Uterus (tissue), 4 donors: ENCODE measurements around the gene FEN1. TPM values are rescaled to one million over a fixed set of nuclear protein-coding genes. Genes with fewer than 3 reads are reported as not detected.

Source experiments
- DNase-seq, 2 donors: peaks; one replicate each; pipeline ENCODE4 v3.0.0-alpha.2; 2019 to 2020
- H3K27ac ChIP-seq, 2 donors: fragments of 200-600 bp; sonication (generic); 1 replicate in 1 of 2; 2 replicates in 1 of 2; pipeline ENCODE4 v1.5.1; 2016 to 2018
- H3K27me3 ChIP-seq, 2 donors: fragments of 200-600 bp; sonication (generic); one replicate each; pipeline ENCODE4 v1.5.1; 2018 to 2019; ENCODE audit warnings: control low read depth in 1 of 2
- H3K36me3 ChIP-seq, 2 donors: fragments of 200-600 bp; sonication (generic); one replicate each; pipeline ENCODE4 v1.5.1; 2019; ENCODE audit warnings: control low read depth in 1 of 2
- H3K4me1 ChIP-seq, 2 donors: fragments of 200-600 bp; sonication (generic); one replicate each; pipeline ENCODE4 v1.5.1; 2018 to 2019; ENCODE audit warnings: control low read depth in 1 of 2
- H3K4me3 ChIP-seq, 2 donors: fragments of 200-600 bp; sonication (generic); 1 replicate in 1 of 2; 2 replicates in 1 of 2; pipeline ENCODE4 v1.5.1; 2018 to 2019; ENCODE audit warnings: mild to moderate bottlenecking in 1 of 2
- H3K9me3 ChIP-seq, 2 donors: fragments of 200-600 bp; sonication (generic); one replicate each; pipeline ENCODE4 v1.5.1; 2019; ENCODE audit warnings: control low read depth in 1 of 2
- POLR2A ChIP-seq, 2 donors: fragments of 450-650 bp; IDR thresholded peaks; one replicate each; pipeline ENCODE4 v1.6.1; 2016; ENCODE audit warnings: antibody characterized with exemption in 2 of 2, mild to moderate bottlenecking in 1 of 2, moderate library complexity in 1 of 2
- intact Hi-C: fragments of 100-400 bp; cut with DNase I; formaldehyde crosslinking; loops from one replicate; pipeline ENCODE4 v1.15.1; 2023; ENCODE audit warnings: low total_unique reads
- total RNA-seq, 4 donors: library from RNA; depleted of rRNA in 3 of 4; stranded (reverse); fragments of >200 nt in 3 of 4; gene quantifications; one replicate each; pipeline versions ENCODE4 v1.1.0 to v1.2.4, GENCODE V29; 2014 to 2023
- TF ChIP-seq, protein P1 (sequence below), 4 experiments: fragments of 200-600 bp in 2 of 4; fragments of 450-650 bp in 2 of 4; sonication (generic) in 2 of 4; IDR thresholded peaks; one replicate each; pipeline ENCODE4 v1.5.1; 2016 to 2019; ENCODE audit warnings: antibody characterized with exemption in 4 of 4, mild to moderate bottlenecking in 2 of 4, moderate library complexity in 1 of 4
- donor health status: DM: yes; HTN: yes; CAD: no.

Gene FEN1
- total RNA-seq, 4 donors from 2014 or later = 0.77 to 19.4 (median 6.8) TPM

DNA sequence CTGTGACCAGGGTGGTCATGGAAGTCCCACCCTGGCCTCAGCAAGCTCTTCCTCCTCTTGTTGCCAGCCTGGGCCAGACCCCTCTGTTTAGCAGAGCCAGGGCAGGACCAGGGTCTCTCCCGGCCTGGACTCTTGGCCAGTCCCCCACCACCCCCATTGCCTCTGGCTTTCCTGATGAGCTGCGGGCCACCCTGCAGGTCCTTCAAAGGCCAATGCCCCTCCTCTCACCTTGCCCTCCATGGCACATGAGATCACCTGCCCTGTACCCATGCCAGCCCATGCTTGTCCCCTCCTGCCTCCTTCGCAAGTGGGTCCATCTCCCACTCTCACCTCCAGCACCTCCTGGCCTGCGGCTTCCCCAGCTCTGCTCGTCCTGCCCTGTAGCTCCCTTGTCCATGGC, 45.8 kb downstream of the FEN1 start:
- Histone ChIP-seq H3K27ac (no peak overlapping the region), H3K9me3 (no peaks in the 10 kb centered on the region), H3K27me3 (no peaks in the 10 kb centered on the region), H3K4me3 (no peak overlapping the region), H3K4me1 (peaks cover 0 to 6% of the 10 kb centered on the region in 2 donors), H3K36me3 (no peaks in the 10 kb centered on the region)
- DNase-seq = no peak
- TF ChIP-seq POLR2A (IDR thresholded peaks at IDR 0.05) = no peak
- TF ChIP-seq, protein P1, sequence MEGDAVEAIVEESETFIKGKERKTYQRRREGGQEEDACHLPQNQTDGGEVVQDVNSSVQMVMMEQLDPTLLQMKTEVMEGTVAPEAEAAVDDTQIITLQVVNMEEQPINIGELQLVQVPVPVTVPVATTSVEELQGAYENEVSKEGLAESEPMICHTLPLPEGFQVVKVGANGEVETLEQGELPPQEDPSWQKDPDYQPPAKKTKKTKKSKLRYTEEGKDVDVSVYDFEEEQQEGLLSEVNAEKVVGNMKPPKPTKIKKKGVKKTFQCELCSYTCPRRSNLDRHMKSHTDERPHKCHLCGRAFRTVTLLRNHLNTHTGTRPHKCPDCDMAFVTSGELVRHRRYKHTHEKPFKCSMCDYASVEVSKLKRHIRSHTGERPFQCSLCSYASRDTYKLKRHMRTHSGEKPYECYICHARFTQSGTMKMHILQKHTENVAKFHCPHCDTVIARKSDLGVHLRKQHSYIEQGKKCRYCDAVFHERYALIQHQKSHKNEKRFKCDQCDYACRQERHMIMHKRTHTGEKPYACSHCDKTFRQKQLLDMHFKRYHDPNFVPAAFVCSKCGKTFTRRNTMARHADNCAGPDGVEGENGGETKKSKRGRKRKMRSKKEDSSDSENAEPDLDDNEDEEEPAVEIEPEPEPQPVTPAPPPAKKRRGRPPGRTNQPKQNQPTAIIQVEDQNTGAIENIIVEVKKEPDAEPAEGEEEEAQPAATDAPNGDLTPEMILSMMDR (IDR thresholded peaks at IDR 0.05) = no peak
- intact Hi-C loops = no loop called here

DNA sequence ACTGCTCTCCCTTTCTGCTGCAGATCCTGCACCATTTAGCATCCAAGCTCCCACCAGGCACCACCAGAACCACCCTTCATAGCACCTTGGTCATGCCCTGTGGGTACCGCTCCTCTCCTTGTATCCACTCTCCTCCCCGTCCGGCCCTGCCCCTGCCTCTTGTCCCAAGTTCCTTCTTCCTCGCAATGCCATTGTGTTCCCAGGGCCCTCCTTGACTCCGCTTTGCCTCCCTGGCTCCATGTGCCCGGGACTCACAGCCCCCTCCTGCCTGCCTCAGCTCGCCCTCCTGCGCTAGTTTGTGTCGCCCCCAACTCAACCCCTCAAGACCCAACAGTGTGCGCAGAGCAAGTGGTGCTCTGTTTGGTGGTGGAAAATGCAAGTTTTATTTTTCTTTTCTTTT, 46.2 kb downstream of the FEN1 start:
- intact Hi-C loops = no loop called here
- Histone ChIP-seq H3K4me3 (no peak overlapping the region), H3K27me3 (no peaks in the 10 kb centered on the region), H3K27ac (no peak overlapping the region), H3K36me3 (no peaks in the 10 kb centered on the region), H3K9me3 (no peaks in the 10 kb centered on the region), H3K4me1 (peaks cover 0 to 6% of the 10 kb centered on the region in 2 donors)
- no peak for TF ChIP-seq POLR2A (IDR thresholded peaks at IDR 0.05)
- TF ChIP-seq, protein P1 (IDR thresholded peaks at IDR 0.05) = no peak
- no peak for DNase-seq

DNA sequence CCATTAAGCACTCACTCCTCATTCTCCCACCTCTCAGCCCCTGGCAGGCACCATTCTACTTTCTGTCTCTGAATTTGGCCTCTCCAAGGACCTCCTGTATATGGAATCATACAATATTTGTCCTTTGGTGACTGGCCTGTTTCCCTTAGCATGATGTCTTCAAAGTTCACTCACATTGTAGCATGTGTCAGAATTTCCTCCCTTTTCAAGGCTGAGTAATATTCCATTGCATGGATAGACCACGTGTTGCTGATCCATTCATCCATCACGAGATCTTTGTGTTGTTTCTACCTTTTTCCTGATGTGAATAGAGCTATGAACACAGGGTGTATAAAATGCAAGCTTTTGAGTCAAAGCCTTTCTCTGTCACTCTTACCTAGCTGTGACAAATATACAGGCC, 47.0 kb downstream of the FEN1 start:
- no peak for TF ChIP-seq POLR2A (IDR thresholded peaks at IDR 0.05)
- TF ChIP-seq, protein P1 (IDR thresholded peaks at IDR 0.05) = no peak
- DNase-seq = no peak
- Histone ChIP-seq H3K27me3 (no peaks in the 10 kb centered on the region), H3K36me3 (no peaks in the 10 kb centered on the region), H3K9me3 (no peaks in the 10 kb centered on the region), H3K4me1 (peaks cover 0 to under 1% of the 10 kb centered on the region in 2 donors), H3K27ac (no peak overlapping the region), H3K4me3 (no peak overlapping the region)
- intact Hi-C loops = no loop called here

DNA sequence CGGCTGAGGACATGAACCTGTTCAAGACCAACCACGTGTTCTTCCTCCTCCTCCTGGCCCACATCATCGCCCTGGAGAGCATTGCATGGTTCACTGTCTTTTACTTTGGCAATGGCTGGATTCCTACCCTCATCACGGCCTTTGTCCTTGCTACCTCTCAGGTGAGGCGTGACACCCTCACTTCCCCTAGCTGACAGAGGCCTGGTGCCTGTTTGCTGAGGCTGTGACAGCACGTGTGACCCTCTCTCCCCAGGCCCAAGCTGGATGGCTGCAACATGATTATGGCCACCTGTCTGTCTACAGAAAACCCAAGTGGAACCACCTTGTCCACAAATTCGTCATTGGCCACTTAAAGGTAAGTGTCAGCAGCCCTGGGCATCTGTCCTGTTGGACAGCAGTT, 47.7 kb downstream of the FEN1 start:
- no peak overlapping the region for H3K4me3 ChIP-seq
- no peaks in the 10 kb centered on the region for H3K9me3 ChIP-seq
- intact Hi-C loops = no loop called here
- no peaks in the 10 kb centered on the region for H3K4me1 ChIP-seq
- no peaks in the 10 kb centered on the region for H3K36me3 ChIP-seq
- TF ChIP-seq, protein P1 (IDR thresholded peaks at IDR 0.05) = no peak
- TF ChIP-seq POLR2A (IDR thresholded peaks at IDR 0.05) = no peak
- H3K27ac ChIP-seq = no peak overlapping the region
- no peaks in the 10 kb centered on the region for H3K27me3 ChIP-seq
- no peak for DNase-seq

DNA sequence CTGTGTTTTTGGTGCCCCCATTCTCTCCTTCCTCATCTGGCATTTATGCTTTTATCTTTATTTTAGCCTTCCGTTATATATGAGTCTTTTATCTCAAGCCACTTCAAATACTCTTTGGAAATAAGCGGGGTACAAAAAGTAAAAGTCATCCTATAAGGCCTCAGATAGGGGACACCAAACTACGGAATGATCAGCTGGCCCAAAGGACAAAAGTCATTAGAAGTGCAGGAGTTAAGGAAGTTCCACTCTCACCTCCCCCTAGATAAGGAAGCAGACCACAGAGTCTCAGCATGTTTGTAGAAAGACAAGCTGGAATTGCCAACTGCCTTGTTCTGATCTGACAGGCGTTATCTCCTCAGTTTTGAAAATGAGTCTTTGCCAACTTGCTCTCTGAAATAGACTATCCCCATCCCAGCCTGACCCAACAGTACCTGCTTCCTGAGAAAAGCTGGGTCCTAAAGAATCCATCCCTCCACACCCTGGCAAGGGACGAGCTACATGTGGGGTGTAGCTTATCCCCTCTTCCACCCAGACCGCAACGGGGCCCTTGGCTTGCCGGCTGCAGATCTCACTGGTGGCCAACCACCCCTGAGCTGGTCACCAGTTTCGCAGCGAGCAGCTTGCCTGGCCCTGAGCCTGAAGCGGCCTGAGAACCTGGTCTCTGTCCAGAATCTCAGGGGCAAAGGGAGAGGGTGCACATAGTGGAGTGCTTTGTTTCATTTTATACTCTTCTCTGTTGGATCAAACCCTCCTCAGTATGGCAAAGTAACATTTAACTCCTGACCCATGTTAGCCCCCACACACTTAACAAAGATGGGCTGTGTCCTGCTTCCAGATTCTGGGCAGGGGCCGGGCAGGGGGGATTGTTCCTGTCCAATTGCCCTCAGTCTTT, 49.2 kb downstream of the FEN1 start:
- TF ChIP-seq, protein P1 (IDR thresholded peaks at IDR 0.05) = no peak
- no peak for TF ChIP-seq POLR2A (IDR thresholded peaks at IDR 0.05)
- H3K27me3 ChIP-seq = no peaks in the 10 kb centered on the region
- H3K9me3 ChIP-seq = no peaks in the 10 kb centered on the region
- intact Hi-C loops = no loop called here
- no peaks in the 10 kb centered on the region for H3K36me3 ChIP-seq
- H3K4me3 ChIP-seq = no peak overlapping the region
- no peaks in the 10 kb centered on the region for H3K4me1 ChIP-seq
- H3K27ac ChIP-seq = no peak overlapping the region
- no peak for DNase-seq
